OCI-LY7 (cell line): ENCODE results near the gene AKR1B15.

ENCODE experiments used
- CTCF ChIP-seq: fragments of 200-600 bp; sonication (generic); conservative IDR thresholded peaks from 2 replicates; pipeline ENCODE4 v1.5.1; 2014; ENCODE audit warnings: mild to moderate bottlenecking, antibody characterized with exemption, low read length, moderate library complexity, mixed read lengths
- EZH2phosphoT487 ChIP-seq: fragments of 200-600 bp; sonication (generic); IDR thresholded peaks from 2 replicates; pipeline ENCODE4 v1.6.1; 2018; ENCODE audit warnings: low read depth, borderline replicate concordance, mild to moderate bottlenecking, mixed run types, antibody characterized with exemption, low read length, moderate library complexity, mixed read lengths

GRCh38 chr7:134627775-134628153, 78.9 kb downstream of the AKR1B15 start:
- TF ChIP-seq CTCF (no peak), EZH2phosphoT487 (no peak)
